ENCODE results near the gene GLP1R. TPM values are rescaled to one million over a fixed set of nuclear protein-coding genes. Genes with fewer than 3 reads are reported as not detected.

The GLP1R gene
- total RNA-seq, 1 experiment from 2014 or later = not detected

GRCh38 chr6:39043776-39044175, 4.8 kb upstream of the GLP1R start:
- BruUV-seq (replicated peaks) = no TSS peak
- POLR2A ChIA-PET (ENCODE audit: low non-redundant PET) = interaction anchor here (0.6 kb wide), 1 partner anchor 9 kb away, joined by 3 read pairs; no protein-coding TSS in a partner anchor
- H3K27me3 ChIP-seq (replicated peaks; ENCODE audit: insufficient read depth, low read depth, low read length, poor library complexity) = peaks cover 29% of the 10 kb centered on the region
- H3K4me1 ChIP-seq (ENCODE audit: insufficient read depth, low read length, poor library complexity, severe bottlenecking) = no peaks in the 10 kb centered on the region
- no peak overlapping the region for H3K4me3 ChIP-seq (ENCODE audit: low read depth, low read length, poor library complexity, severe bottlenecking)
- H3K27ac ChIP-seq (ENCODE audit: low read depth, low read length, poor library complexity, severe bottlenecking) = no peak overlapping the region
- CTCF ChIA-PET = no interaction called here
- intact Hi-C loops (cut with micrococcal nuclease; ENCODE audit: unreplicated experiment) = no loop called here
- no peaks in the 10 kb centered on the region for H3K9me3 ChIP-seq (ENCODE audit: low read depth, low read length, poor library complexity, severe bottlenecking)
- no peaks in the 10 kb centered on the region for H3K36me3 ChIP-seq (ENCODE audit: insufficient read depth, low read length, poor library complexity, severe bottlenecking)
- no peak for DNase-seq (ENCODE audit: low spot score)
- no peak for TF ChIP-seq EZH2 (IDR thresholded peaks at IDR 0.05; ENCODE audit: borderline replicate concordance, low read depth, low read length, poor library complexity, severe bottlenecking)
- TF ChIP-seq CTCF (conservative IDR thresholded peaks at IDR 0.05; ENCODE audit: low read depth, low read length) = no peak

- no peak overlapping the region for H3K4me3 ChIP-seq (ENCODE audit: low read depth, low read length, poor library complexity, severe bottlenecking)
- intact Hi-C loops (cut with micrococcal nuclease; ENCODE audit: unreplicated experiment) = no loop called here
These were observed 4.4 kb upstream of the GLP1R start for GRCh38 chr6:39044181-39044580.

GRCh38 chr6:39047434-39048327, 900 bp upstream of the GLP1R start:
- H3K9me3 ChIP-seq (ENCODE audit: low read depth, low read length, poor library complexity, severe bottlenecking) = no peaks in the 10 kb centered on the region
- no peak for DNase-seq (ENCODE audit: low spot score)
- H3K27ac ChIP-seq (ENCODE audit: low read depth, low read length, poor library complexity, severe bottlenecking) = no peak overlapping the region
- ChIA-PET POLR2A (ENCODE audit: low non-redundant PET) (no interaction called here), CTCF (no interaction called here)
- no TSS peak for BruUV-seq (replicated peaks)
- no peaks in the 10 kb centered on the region for H3K4me1 ChIP-seq (ENCODE audit: insufficient read depth, low read length, poor library complexity, severe bottlenecking)
- no peaks in the 10 kb centered on the region for H3K36me3 ChIP-seq (ENCODE audit: insufficient read depth, low read length, poor library complexity, severe bottlenecking)
- H3K27me3 ChIP-seq (replicated peaks; ENCODE audit: insufficient read depth, low read depth, low read length, poor library complexity) = peaks cover 51% of the 10 kb centered on the region
- no peak for TF ChIP-seq EZH2 (IDR thresholded peaks at IDR 0.05; ENCODE audit: borderline replicate concordance, low read depth, low read length, poor library complexity, severe bottlenecking)
- intact Hi-C loops (cut with micrococcal nuclease; ENCODE audit: unreplicated experiment) = no loop called here
- H3K4me3 ChIP-seq (ENCODE audit: low read depth, low read length, poor library complexity, severe bottlenecking) = no peak overlapping the region

More at GRCh38 chr6:39044181-39044580, 4.4 kb upstream of the GLP1R start:
- Histone ChIP-seq H3K36me3 (ENCODE audit: insufficient read depth, low read length, poor library complexity, severe bottlenecking) (no peaks in the 10 kb centered on the region), H3K27ac (ENCODE audit: low read depth, low read length, poor library complexity, severe bottlenecking) (no peak overlapping the region), H3K27me3 (replicated peaks; ENCODE audit: insufficient read depth, low read depth, low read length, poor library complexity) (peaks cover 34% of the 10 kb centered on the region), H3K9me3 (ENCODE audit: low read depth, low read length, poor library complexity, severe bottlenecking) (no peaks in the 10 kb centered on the region), H3K4me1 (ENCODE audit: insufficient read depth, low read length, poor library complexity, severe bottlenecking) (no peaks in the 10 kb centered on the region)
- BruUV-seq (replicated peaks) = no TSS peak
- no peak for DNase-seq (ENCODE audit: low spot score)
- ChIA-PET POLR2A (ENCODE audit: low non-redundant PET) (interaction anchor here (0.6 kb wide), 1 partner anchor 9 kb away, joined by 3 read pairs; no protein-coding TSS in a partner anchor), CTCF (interaction anchor here (0.7 kb wide), 1 partner anchor 1560 kb away, joined by 7 read pairs; no protein-coding TSS in a partner anchor)
- TF ChIP-seq EZH2 (IDR thresholded peaks at IDR 0.05; ENCODE audit: borderline replicate concordance, low read depth, low read length, poor library complexity, severe bottlenecking) = no peak
- TF ChIP-seq CTCF (conservative IDR thresholded peaks at IDR 0.05; ENCODE audit: low read depth, low read length) = no peak
